GM21529 (cell line): ENCODE data around the gene MRGPRX3.
"Not testable (repeated sequence)": the region's sequence is repeated elsewhere in the genome, so short reads cannot be mapped to it uniquely, and the experiment has no call there.

ENCODE experiments used
- ATAC-seq: cut with Tn5 transposase; IDR thresholded peaks from one replicate; pipeline ENCODE4 v1.9.1; 2021; ENCODE audit not compliant: unreplicated experiment

Gene MRGPRX3

DNA sequence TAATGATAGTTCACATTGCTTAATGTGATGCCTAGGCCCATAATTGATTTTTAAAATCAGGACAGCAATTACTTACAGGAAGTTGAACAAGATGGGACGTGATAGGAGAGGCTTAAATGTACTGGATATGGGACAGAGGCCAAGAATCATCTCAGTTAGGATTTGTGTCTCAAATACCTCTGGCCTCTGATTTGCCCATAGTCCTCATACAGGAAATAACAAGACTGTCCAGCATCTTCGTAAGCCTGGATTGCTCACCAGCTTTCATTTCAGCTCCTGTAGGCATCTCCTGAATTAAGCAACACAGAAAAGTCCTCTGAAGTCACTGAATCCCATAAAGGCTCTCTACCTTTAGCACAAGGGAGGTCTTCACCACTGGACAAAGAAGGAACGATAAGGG lies at the start of gene MRGPRX3:
Gene MRGPRX3, plus strand, starts transcription at position 231 of the 400 bp plus-strand sequence. CDS start 4,632 bp downstream, outside the sequence.
- ATAC-seq: no peak

GRCh38 chr11:18088366-18088765 lies 44.0 kb upstream of the MRGPRX3 start:
- no peak for ATAC-seq

DNA sequence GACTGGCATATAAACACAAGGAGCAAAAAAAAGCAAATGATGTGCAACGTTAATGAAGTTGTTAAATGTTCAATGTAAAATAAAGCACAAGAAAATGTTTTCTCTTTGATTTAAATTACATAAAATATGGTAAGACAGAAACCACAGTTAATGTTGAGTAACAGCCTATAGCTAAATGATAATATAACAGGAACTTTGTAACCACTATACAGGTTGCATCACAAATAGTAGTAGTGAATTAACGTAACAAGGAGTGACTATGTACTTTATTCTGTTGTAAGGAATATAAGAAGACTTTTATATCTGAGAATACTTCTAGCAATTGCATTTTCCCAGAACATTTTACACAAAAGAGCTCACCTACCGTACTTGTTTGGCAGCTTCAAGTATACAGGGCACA lies 43.4 kb upstream of the MRGPRX3 start:
- no peak for ATAC-seq

DNA sequence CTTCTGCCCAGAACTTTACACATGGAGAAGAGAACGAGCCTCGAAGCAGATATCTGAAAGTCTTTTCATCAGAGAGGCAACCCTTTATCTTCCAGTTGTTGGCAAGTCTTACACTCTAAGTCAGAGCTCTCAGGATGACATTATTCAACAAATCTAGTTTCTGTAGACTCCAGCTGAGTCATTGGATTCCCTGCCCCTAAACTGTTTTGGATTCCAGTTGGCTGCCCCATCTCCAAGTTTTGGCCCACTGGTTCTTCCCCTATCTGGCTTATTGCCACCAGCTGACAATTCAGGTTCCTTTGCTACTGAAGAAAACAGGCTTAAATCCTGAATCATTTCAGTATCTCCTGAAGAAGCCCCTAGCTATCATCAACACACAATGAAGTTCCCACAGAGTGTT lies 40.6 kb upstream of the MRGPRX3 start:
- ATAC-seq: no peak

DNA sequence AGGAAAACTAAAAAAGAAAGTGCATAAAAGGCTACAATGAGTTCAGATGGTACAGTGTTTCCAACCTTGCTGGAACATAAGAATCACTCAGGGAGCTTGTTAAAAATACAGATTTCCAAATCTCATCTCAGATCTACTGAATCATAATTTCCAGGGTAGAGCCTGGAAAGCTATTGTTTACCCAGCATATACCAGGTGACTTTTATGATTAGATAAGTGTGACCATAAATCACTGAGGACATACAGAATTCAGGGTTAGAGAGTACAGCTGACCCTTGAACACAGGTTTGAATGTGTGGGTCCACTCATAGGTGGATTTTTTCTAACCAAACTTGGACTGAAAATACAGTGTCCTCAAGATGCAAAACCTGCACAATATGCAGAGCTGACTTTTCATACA lies 38.4 kb upstream of the MRGPRX3 start:
- ATAC-seq: no peak

GRCh38 chr11:18100926-18101656 lies 31.3 kb upstream of the MRGPRX3 start:
- ATAC-seq: no peak

- no peak for ATAC-seq
These were observed 27.1 kb upstream of the MRGPRX3 start for GRCh38 chr11:18105086-18105801.

DNA sequence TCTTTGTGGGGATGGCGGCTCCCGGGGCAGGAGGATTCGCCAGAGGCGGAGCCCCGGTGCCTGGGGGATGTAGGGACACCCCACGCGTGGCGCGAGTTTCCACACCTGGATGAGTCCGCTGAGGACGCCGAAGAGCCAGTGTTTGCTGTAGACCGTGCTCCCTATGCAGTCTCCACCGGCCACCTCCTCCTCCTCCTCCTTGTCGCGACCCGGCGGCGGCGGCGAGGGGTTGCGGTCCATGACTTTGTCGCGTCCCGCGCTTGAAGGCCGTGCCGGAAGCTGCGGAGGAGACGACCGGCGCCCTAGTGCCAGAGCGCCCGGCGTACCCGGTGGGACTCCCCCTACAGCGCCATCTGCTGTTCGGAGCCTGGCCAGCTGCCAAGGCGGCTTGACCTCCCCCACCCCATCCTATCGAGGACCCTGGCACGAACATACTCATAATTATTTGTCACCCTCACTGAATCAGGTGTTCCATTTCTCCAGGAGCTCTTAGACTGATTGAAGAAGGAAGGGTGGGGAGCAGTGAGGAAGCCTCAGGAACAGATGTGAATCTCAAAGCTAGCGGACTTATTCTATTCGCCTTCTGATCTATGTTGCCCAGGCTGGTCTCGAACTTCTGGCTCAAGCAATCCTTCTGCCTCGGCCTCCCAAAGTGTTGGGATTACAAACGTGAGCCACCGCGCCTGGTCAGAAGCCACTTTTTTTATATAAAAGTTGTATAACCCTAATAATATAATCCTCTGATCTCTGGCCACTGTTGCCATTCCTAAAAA lies 26.4 kb upstream of the MRGPRX3 start, which contains the start of gene SAAL1:
Gene SAAL1, minus strand, starts transcription at position 281 of the 773 bp plus-strand sequence. Its CDS starts 41 bp downstream, at position 240.
- ATAC-seq: peak; percentile 98

- no peak for ATAC-seq
These were observed 25.7 kb upstream of the MRGPRX3 start for GRCh38 chr11:18106688-18107087.

- no peak for ATAC-seq
These were observed 24.1 kb upstream of the MRGPRX3 start for GRCh38 chr11:18108254-18108653.

DNA sequence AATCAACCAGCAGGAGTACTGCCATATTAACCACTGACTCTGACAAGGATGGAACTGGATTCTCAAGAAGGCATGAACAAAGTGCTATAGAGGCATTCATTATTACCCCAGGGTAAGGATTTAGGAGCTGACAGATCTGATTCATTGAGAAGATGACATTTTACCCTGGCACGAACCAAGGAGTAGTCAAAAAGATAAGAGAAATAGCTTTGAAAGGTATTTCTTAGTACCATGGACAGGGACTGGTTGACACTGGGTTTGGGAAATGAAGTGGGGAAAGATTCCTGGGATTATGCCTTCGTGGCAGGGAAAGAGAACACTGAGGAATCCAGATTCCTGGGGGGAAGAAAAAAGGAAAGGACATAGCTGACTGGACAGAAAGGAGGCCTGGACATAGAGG lies 21.4 kb upstream of the MRGPRX3 start:
- no peak for ATAC-seq

GRCh38 chr11:18115360-18116127 lies 16.8 kb upstream of the MRGPRX3 start:
- ATAC-seq: peak; percentile 96

DNA sequence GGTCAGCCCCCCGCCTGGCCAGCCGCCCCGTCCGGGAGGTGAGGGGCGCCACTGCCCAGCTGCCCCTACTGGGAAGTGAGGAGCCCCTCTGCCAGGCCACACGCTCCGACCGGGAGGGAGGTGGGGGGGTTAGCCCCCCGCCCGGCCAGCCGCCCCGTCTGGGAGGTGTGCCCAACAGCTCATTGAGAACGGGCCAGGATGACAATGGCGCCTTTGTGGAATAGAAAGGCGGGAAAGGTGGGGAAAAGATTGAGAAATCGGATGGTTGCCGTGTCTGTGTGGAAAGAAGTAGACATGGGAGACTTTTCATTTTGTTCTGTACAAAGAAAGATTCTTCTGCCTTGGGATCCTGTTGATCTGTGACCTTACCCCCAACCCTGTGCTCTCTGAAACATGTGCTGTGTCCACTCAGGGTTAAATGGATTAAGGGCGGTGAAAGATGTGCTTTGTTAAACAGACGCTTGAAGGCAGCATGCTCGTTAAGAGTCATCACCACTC lies 11.0 kb upstream of the MRGPRX3 start:
- ATAC-seq: not testable (repeated sequence)

GRCh38 chr11:18131115-18131514 lies 1.3 kb upstream of the MRGPRX3 start:
- ATAC-seq: not testable (repeated sequence)

- no peak for ATAC-seq
These were observed 2.9 kb downstream of the MRGPRX3 start for GRCh38 chr11:18135308-18135707.

- ATAC-seq: no peak
These were observed 4.9 kb downstream of the MRGPRX3 start for GRCh38 chr11:18137186-18137800.

- no peak for ATAC-seq
These were observed 7.8 kb downstream of the MRGPRX3 start for GRCh38 chr11:18140145-18140544.

DNA sequence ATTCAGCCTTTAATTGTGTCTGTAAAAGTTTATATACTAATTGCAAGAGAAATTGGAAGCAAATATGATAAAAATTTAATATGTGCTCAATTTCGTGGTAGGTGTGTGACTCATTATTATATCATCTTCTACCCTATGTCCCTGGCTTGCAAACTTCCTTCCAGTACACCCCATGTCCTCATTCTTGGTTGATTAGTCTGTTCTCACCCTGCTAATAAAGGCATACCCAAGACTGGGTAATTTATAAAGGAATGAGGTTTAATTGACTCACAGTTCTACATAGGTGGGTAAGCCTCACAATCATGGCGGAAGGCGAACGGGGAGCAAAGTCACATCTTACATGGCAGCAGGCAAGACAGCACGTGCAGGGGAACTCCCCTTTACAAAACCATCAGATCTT lies 11.9 kb downstream of the MRGPRX3 start:
- ATAC-seq: no peak

- ATAC-seq: no peak
These were observed 12.7 kb downstream of the MRGPRX3 start for GRCh38 chr11:18145025-18145424.

- no peak for ATAC-seq
These were observed 13.5 kb downstream of the MRGPRX3 start for GRCh38 chr11:18145837-18146236.
